GM21723 (cell line): Measurements from ENCODE around the gene LSM14B.

Experiments
- ATAC-seq: cut with Tn5 transposase; IDR thresholded peaks from one replicate; pipeline ENCODE4 v1.9.1; 2021; ENCODE audit warnings: mild to moderate bottlenecking, moderate library complexity; ENCODE audit not compliant: unreplicated experiment

The LSM14B gene

GRCh38 chr20:62131560-62132320, 9.5 kb downstream of the LSM14B start:
- no peak for ATAC-seq

GRCh38 chr20:62132421-62132820, 10.1 kb downstream of the LSM14B start:
- no peak for ATAC-seq

- no peak for ATAC-seq
These were observed 11.0 kb downstream of the LSM14B start for GRCh38 chr20:62133051-62133845.

- ATAC-seq, result no peak
These were observed 11.6 kb downstream of the LSM14B start for GRCh38 chr20:62133864-62134263.

GRCh38 chr20:62134735-62135231, 12.5 kb downstream of the LSM14B start:
- ATAC-seq, result no peak

GRCh38 chr20:62135573-62136266, 13.4 kb downstream of the LSM14B start:
- no peak for ATAC-seq

GRCh38 chr20:62136283-62137091, 14.2 kb downstream of the LSM14B start:
- peak; percentile 48 for ATAC-seq

GRCh38 chr20:62137092-62137384, 14.8 kb downstream of the LSM14B start:
- no peak for ATAC-seq

GRCh38 chr20:62137478-62138203, 15.4 kb downstream of the LSM14B start:
- ATAC-seq, result no peak

GRCh38 chr20:62138204-62138543, 15.9 kb downstream of the LSM14B start:
- no peak for ATAC-seq

GRCh38 chr20:62138912-62139311, 16.6 kb downstream of the LSM14B start:
- no peak for ATAC-seq

- no peak for ATAC-seq
These were observed 17.4 kb downstream of the LSM14B start for GRCh38 chr20:62139636-62140035.

GRCh38 chr20:62141043-62141396, 18.7 kb downstream of the LSM14B start:
- no peak for ATAC-seq

- no peak for ATAC-seq
These were observed 19.3 kb downstream of the LSM14B start for GRCh38 chr20:62141397-62142251.

- peak; percentile 19 for ATAC-seq
These were observed 20.2 kb downstream of the LSM14B start for GRCh38 chr20:62142252-62143080.

- ATAC-seq, result peak; percentile 71
These were observed 21.0 kb downstream of the LSM14B start, which contains the start of the genes PSMA7 and SS18L1 for GRCh38 chr20:62143081-62143956. TSS of gene PSMA7 (minus strand) at chr20:62143394. CDS start at chr20:62143303, 91 bp downstream. TSS of gene SS18L1 (plus strand) at chr20:62143769. CDS start at chr20:62143821, 52 bp downstream.
